Fibroblast of lung (primary cell): ENCODE data around the gene CT47C1.

Experiments
- CTCF ChIP-seq, 2 donors: IDR thresholded peaks in 1 of 2; conservative IDR thresholded peaks in 1 of 2; 1 replicate in 1 of 2; 2 replicates in 1 of 2; pipeline ENCODE4 v1.5.1; 2011 to 2012; ENCODE audit warnings: low read length in 2 of 2, control low read depth in 1 of 2, inconsistent platforms in 1 of 2, low read depth in 1 of 2, mild to moderate bottlenecking in 1 of 2
- EZH2 ChIP-seq: IDR thresholded peaks from 2 replicates; pipeline ENCODE4 v1.5.1; 2012; ENCODE audit warnings: low read length, control low read depth, mild to moderate bottlenecking; ENCODE audit errors: missing control alignments

- TF ChIP-seq CTCF (conservative IDR thresholded peaks at IDR 0.05 in 1 of 2, IDR thresholded peaks at IDR 0.05 in 1 of 2; ENCODE audit: low read depth in 1 of 2, low read length in 2 of 2), result no peak
- no peak for TF ChIP-seq EZH2
Observed at GRCh38 chrX:119042996-119043395, 29.8 kb upstream of the CT47C1 start.
